SK-N-SH treated with all-trans-retinoic acid at 6 μM for 48 hours (cell line): ENCODE measurements around the gene LRFN2.

Experiments
- ATAC-seq: fragments of 200-7000 bp; cut with Tn5 transposase; 3 replicates; pipeline ENCODE4 v1.9.1; 2020; ENCODE audit warnings: mild to moderate bottlenecking, moderate library complexity
- ARNTL ChIP-seq: fragments of 450-650 bp; formaldehyde crosslinking; IDR thresholded peaks from 2 replicates; pipeline ENCODE4 v1.5.0; 2020; ENCODE audit warnings: low read depth, mild to moderate bottlenecking, moderate library complexity, borderline replicate concordance
- CREB5 ChIP-seq: fragments of 250-450 bp; sonication (Bioruptor Pico); IDR thresholded peaks from 2 replicates; pipeline ENCODE4 v1.5.1; 2020; ENCODE audit warnings: low read depth, mild to moderate bottlenecking, moderate library complexity
- CSDC2 ChIP-seq: fragments of 250-450 bp; sonication (Bioruptor Pico); IDR thresholded peaks from 2 replicates; pipeline ENCODE4 v1.5.0; 2020; ENCODE audit warnings: mild to moderate bottlenecking, moderate library complexity
- CSRNP3 ChIP-seq: fragments of 250-450 bp; sonication (Bioruptor Pico); IDR thresholded peaks from 2 replicates; pipeline ENCODE4 v1.5.1; 2021; ENCODE audit warnings: mild to moderate bottlenecking, moderate library complexity
- ESRRG ChIP-seq: fragments of 250-450 bp; sonication (Bioruptor Pico); IDR thresholded peaks from 2 replicates; pipeline ENCODE4 v1.6.1; 2021; ENCODE audit warnings: mild to moderate bottlenecking
- GLIS3 ChIP-seq: fragments of 250-450 bp; sonication (Bioruptor Pico); IDR thresholded peaks from 2 replicates; pipeline ENCODE4 v1.5.0; 2020; ENCODE audit warnings: mild to moderate bottlenecking, moderate library complexity
- ISL1 ChIP-seq: fragments of 250-450 bp; sonication (Bioruptor Pico); IDR thresholded peaks from 2 replicates; pipeline ENCODE4 v2.1.2; 2022; ENCODE audit warnings: mild to moderate bottlenecking, moderate library complexity
- PATZ1 ChIP-seq: fragments of 250-450 bp; sonication (Bioruptor Pico); IDR thresholded peaks from 2 replicates; pipeline ENCODE4 v1.8.0; 2020; ENCODE audit warnings: mild to moderate bottlenecking, moderate library complexity, borderline replicate concordance
- POU6F1 ChIP-seq: fragments of 250-450 bp; sonication (Bioruptor Pico); IDR thresholded peaks from 2 replicates; pipeline ENCODE4 v1.8.0; 2021; ENCODE audit warnings: low read depth, mild to moderate bottlenecking, moderate library complexity, borderline replicate concordance
- PPARA ChIP-seq: fragments of 250-450 bp; sonication (Bioruptor Pico); IDR thresholded peaks from 2 replicates; pipeline ENCODE4 v1.5.0; 2020; ENCODE audit warnings: mild to moderate bottlenecking, borderline replicate concordance
- RARB ChIP-seq: fragments of 250-450 bp; sonication (Bioruptor Pico); IDR thresholded peaks from 2 replicates; pipeline ENCODE4 v1.8.0; 2021; ENCODE audit warnings: mild to moderate bottlenecking, moderate library complexity
- SNAI2 ChIP-seq: fragments of 250-450 bp; sonication (Bioruptor Pico); IDR thresholded peaks from 2 replicates; pipeline ENCODE4 v1.5.0; 2020; ENCODE audit warnings: mild to moderate bottlenecking, moderate library complexity
- TCF4 ChIP-seq: fragments of 250-450 bp; sonication (Bioruptor Pico); IDR thresholded peaks from 2 replicates; pipeline ENCODE4 v1.8.0; 2021; ENCODE audit warnings: mild to moderate bottlenecking, moderate library complexity, borderline replicate concordance
- TOX ChIP-seq: fragments of 250-450 bp; sonication (Bioruptor Pico); IDR thresholded peaks from 2 replicates; pipeline ENCODE4 v1.8.0; 2021; ENCODE audit warnings: mild to moderate bottlenecking, moderate library complexity, borderline replicate concordance
- ZC3H10 ChIP-seq: fragments of 250-450 bp; sonication (Bioruptor Pico); IDR thresholded peaks from 2 replicates; pipeline ENCODE4 v1.5.1; 2021; ENCODE audit warnings: mild to moderate bottlenecking, moderate library complexity
- ZFP3 ChIP-seq: fragments of 250-450 bp; sonication (Bioruptor Pico); IDR thresholded peaks from 2 replicates; pipeline ENCODE4 v1.5.0; 2020; ENCODE audit warnings: mild to moderate bottlenecking, moderate library complexity
- ZNF565 ChIP-seq: fragments of 450-650 bp; formaldehyde crosslinking; conservative IDR thresholded peaks from 2 replicates; pipeline ENCODE4 v1.5.0; 2020; ENCODE audit warnings: low read depth, mild to moderate bottlenecking, moderate library complexity
- ZNF8 ChIP-seq: fragments of 450-650 bp; formaldehyde crosslinking; IDR thresholded peaks from 2 replicates; pipeline ENCODE4 v1.5.0; 2020; ENCODE audit warnings: mild to moderate bottlenecking, moderate library complexity
- TF ChIP-seq, protein P1 (sequence below): fragments of 250-450 bp; sonication (Bioruptor Pico); IDR thresholded peaks from 2 replicates; pipeline ENCODE4 v1.5.0; 2020; ENCODE audit warnings: mild to moderate bottlenecking, moderate library complexity

LRFN2 gene

DNA sequence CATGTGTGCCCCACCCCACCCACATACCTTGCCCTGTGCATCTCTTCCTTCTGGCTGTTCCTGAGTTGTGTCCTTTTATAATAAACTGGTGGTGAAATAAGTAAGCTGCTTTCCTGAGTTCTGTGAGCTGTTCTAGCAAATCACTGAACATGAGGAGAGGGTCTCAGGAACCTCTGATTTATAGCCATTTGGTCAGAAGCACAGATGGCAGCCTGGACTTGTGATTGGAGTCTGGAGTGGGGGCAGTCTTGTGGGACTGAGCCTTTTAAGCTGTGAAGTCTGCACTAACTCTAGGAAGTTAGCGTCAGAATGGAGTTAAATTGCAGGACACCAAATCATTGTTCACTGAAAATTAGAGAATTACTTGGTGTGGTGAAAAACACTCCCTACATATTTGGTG, 245.4 kb downstream of the LRFN2 start:
- TF ChIP-seq GLIS3 (CRISPR knock-in tag), result no peak
- TF ChIP-seq ZNF565, result no peak
- TF ChIP-seq POU6F1 (CRISPR knock-in tag), result no peak
- TF ChIP-seq PATZ1 (CRISPR knock-in tag), result no peak
- no peak for TF ChIP-seq CSRNP3 (CRISPR knock-in tag)
- no peak for TF ChIP-seq TOX (CRISPR knock-in tag)
- no peak for TF ChIP-seq ZNF8 (CRISPR knock-in tag)
- TF ChIP-seq SNAI2, result no peak
- TF ChIP-seq CSDC2 (CRISPR knock-in tag), result no peak
- TF ChIP-seq TCF4 (CRISPR knock-in tag), result no peak
- TF ChIP-seq ISL1 (CRISPR knock-in tag), result no peak
- no peak for TF ChIP-seq RARB (CRISPR knock-in tag)
- no peak for TF ChIP-seq PPARA
- no peak for TF ChIP-seq ZFP3 (CRISPR knock-in tag)
- no peak for TF ChIP-seq ARNTL (CRISPR knock-in tag)
- TF ChIP-seq ESRRG (CRISPR knock-in tag), result no peak
- no peak for TF ChIP-seq CREB5 (CRISPR knock-in tag)
- no peak for TF ChIP-seq ZC3H10 (CRISPR knock-in tag)
- TF ChIP-seq, protein P1, sequence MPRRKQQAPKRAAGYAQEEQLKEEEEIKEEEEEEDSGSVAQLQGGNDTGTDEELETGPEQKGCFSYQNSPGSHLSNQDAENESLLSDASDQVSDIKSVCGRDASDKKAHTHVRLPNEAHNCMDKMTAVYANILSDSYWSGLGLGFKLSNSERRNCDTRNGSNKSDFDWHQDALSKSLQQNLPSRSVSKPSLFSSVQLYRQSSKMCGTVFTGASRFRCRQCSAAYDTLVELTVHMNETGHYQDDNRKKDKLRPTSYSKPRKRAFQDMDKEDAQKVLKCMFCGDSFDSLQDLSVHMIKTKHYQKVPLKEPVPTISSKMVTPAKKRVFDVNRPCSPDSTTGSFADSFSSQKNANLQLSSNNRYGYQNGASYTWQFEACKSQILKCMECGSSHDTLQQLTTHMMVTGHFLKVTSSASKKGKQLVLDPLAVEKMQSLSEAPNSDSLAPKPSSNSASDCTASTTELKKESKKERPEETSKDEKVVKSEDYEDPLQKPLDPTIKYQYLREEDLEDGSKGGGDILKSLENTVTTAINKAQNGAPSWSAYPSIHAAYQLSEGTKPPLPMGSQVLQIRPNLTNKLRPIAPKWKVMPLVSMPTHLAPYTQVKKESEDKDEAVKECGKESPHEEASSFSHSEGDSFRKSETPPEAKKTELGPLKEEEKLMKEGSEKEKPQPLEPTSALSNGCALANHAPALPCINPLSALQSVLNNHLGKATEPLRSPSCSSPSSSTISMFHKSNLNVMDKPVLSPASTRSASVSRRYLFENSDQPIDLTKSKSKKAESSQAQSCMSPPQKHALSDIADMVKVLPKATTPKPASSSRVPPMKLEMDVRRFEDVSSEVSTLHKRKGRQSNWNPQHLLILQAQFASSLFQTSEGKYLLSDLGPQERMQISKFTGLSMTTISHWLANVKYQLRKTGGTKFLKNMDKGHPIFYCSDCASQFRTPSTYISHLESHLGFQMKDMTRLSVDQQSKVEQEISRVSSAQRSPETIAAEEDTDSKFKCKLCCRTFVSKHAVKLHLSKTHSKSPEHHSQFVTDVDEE (CRISPR knock-in tag), result no peak
- no peak for ATAC-seq
